Caco-2 (cell line): ENCODE data around the gene SORBS1. TPM values are rescaled to one million over a fixed set of nuclear protein-coding genes. Genes with fewer than 3 reads are reported as not detected.
A peak's percentile ranks its signal among the peaks of the same experiment; 100 is the strongest.

ENCODE experiments used
- BruUV-seq: library from RNA; stranded (reverse); fragments of 400-500 nt; replicated peaks from 2 replicates; lab custom pipeline; 2021; lab: Mats Ljungman, UMichigan
- CTCF ChIA-PET: fragments of 300-600 bp; sonication (Branson Sonifier 250); formaldehyde crosslinking; loops from one replicate; lab custom pipeline; 2022; ENCODE audit warnings: antibody characterized with exemption; lab: Charles Lee
- POLR2A ChIA-PET: fragments of 300-600 bp; sonication (Branson Sonifier 250); formaldehyde crosslinking; loops from one replicate; lab custom pipeline; 2022; ENCODE audit warnings: antibody characterized with exemption; lab: Charles Lee
- DNase-seq, 2 experiments: peaks; one replicate each; pipeline versions ENCODE4 v3.0.0 to v3.0.0-alpha.2; 2020 to 2022
- H3K27me3 ChIP-seq: replicated peaks from 2 replicates; pipeline ENCODE4 v1.6.0; 2011; ENCODE audit warnings: low read length; ENCODE audit not compliant: control insufficient read depth, insufficient read depth
- H3K36me3 ChIP-seq: 2 replicates; pipeline ENCODE4 v1.5.1; 2011; ENCODE audit warnings: low read length; ENCODE audit not compliant: control insufficient read depth, insufficient read depth
- H3K4me1 ChIP-seq: fragments of 250-450 bp; sonication (Bioruptor Pico); 2 replicates; pipeline ENCODE4 v1.5.1; 2020; ENCODE audit warnings: mild to moderate bottlenecking
- H3K4me3 ChIP-seq: 2 replicates; pipeline ENCODE4 v1.5.1; 2011; ENCODE audit warnings: low read depth, mild to moderate bottlenecking, control low read depth, low read length
- H3K9me3 ChIP-seq: fragments of 250-450 bp; sonication (Bioruptor Pico); 2 replicates; pipeline ENCODE4 v1.5.1; 2020; ENCODE audit warnings: mild to moderate bottlenecking, moderate library complexity
- H3K27ac Mint-ChIP-seq: one replicate; pipeline ENCODE4 v1.8.0; 2022; ENCODE audit warnings: mixed read lengths; ENCODE audit not compliant: unreplicated experiment
- H3K27me3 Mint-ChIP-seq: one replicate; pipeline ENCODE4 v1.8.0; 2022; ENCODE audit warnings: mixed read lengths; ENCODE audit not compliant: insufficient read depth, unreplicated experiment
- H3K36me3 Mint-ChIP-seq: one replicate; pipeline ENCODE4 v1.8.0; 2022; ENCODE audit warnings: mild to moderate bottlenecking, mixed read lengths; ENCODE audit not compliant: insufficient read depth, unreplicated experiment
- H3K4me1 Mint-ChIP-seq: one replicate; pipeline ENCODE4 v1.8.0; 2022; ENCODE audit warnings: low read depth, mixed read lengths; ENCODE audit not compliant: unreplicated experiment
- H3K4me3 Mint-ChIP-seq: one replicate; pipeline ENCODE4 v1.8.0; 2022; ENCODE audit warnings: mild to moderate bottlenecking, moderate library complexity, mixed read lengths; ENCODE audit not compliant: unreplicated experiment
- H3K9me3 Mint-ChIP-seq: one replicate; pipeline ENCODE4 v1.8.0; 2022; ENCODE audit warnings: mixed read lengths; ENCODE audit not compliant: unreplicated experiment
- CTCF ChIP-seq, 2 experiments: fragments of 200-600 bp in 1 of 2; IDR thresholded peaks; 1 replicate in 1 of 2; 2 replicates in 1 of 2; pipeline versions ENCODE4 v1.5.1 to v1.8.0; 2011 to 2022; ENCODE audit warnings: antibody characterized with exemption in 1 of 2, control low read depth in 1 of 2, inconsistent platforms in 1 of 2, low read depth in 1 of 2, low read length in 1 of 2, mild to moderate bottlenecking in 1 of 2, moderate library complexity in 1 of 2; ENCODE audit not compliant: insufficient read depth in 1 of 2, severe bottlenecking in 1 of 2, unreplicated experiment in 1 of 2
- intact Hi-C: fragments of 100-400 bp; cut with micrococcal nuclease; formaldehyde crosslinking; loops from one replicate; pipeline ENCODE4 v1.10.0; 2022; ENCODE audit not compliant: unreplicated experiment
- total RNA-seq: library from RNA; stranded (reverse); gene quantifications from 2 replicates; pipeline ENCODE4 v1.2.3, GENCODE V29; 2022

Gene SORBS1
- total RNA-seq, 1 experiment from 2014 or later: 39.3 TPM

- no peaks in the 10 kb centered on the region for H3K9me3 Mint-ChIP-seq
- no TSS peak for BruUV-seq
- H3K4me3 Mint-ChIP-seq: no peak overlapping the region
- H3K27me3 Mint-ChIP-seq: no peaks in the 10 kb centered on the region
- ChIA-PET CTCF (no interaction called here), POLR2A (no interaction called here)
- H3K36me3 ChIP-seq: no peaks in the 10 kb centered on the region
- intact Hi-C loops: loop anchor here (2.0 kb wide), 1 partner anchor 52 kb away; no protein-coding TSS in a partner anchor
- H3K27me3 ChIP-seq: no peaks in the 10 kb centered on the region
- H3K4me3 ChIP-seq: no peak overlapping the region
- peak overlapping the region; percentile 75 for H3K27ac Mint-ChIP-seq
- peaks cover 28% of the 10 kb centered on the region for H3K4me1 Mint-ChIP-seq
- TF ChIP-seq CTCF (IDR thresholded peaks at IDR 0.05; ENCODE audit: insufficient read depth in 1 of 2, low read depth in 1 of 2, low read length in 1 of 2, severe bottlenecking in 1 of 2, unreplicated experiment in 1 of 2): no peak
- peaks cover 31% of the 10 kb centered on the region for H3K4me1 ChIP-seq
- H3K9me3 ChIP-seq: no peaks in the 10 kb centered on the region
- H3K36me3 Mint-ChIP-seq: peaks cover 6% of the 10 kb centered on the region
- DNase-seq: no peak
These were observed 42.4 kb downstream of the SORBS1 start for GRCh38 chr10:95518455-95519452.

DNA sequence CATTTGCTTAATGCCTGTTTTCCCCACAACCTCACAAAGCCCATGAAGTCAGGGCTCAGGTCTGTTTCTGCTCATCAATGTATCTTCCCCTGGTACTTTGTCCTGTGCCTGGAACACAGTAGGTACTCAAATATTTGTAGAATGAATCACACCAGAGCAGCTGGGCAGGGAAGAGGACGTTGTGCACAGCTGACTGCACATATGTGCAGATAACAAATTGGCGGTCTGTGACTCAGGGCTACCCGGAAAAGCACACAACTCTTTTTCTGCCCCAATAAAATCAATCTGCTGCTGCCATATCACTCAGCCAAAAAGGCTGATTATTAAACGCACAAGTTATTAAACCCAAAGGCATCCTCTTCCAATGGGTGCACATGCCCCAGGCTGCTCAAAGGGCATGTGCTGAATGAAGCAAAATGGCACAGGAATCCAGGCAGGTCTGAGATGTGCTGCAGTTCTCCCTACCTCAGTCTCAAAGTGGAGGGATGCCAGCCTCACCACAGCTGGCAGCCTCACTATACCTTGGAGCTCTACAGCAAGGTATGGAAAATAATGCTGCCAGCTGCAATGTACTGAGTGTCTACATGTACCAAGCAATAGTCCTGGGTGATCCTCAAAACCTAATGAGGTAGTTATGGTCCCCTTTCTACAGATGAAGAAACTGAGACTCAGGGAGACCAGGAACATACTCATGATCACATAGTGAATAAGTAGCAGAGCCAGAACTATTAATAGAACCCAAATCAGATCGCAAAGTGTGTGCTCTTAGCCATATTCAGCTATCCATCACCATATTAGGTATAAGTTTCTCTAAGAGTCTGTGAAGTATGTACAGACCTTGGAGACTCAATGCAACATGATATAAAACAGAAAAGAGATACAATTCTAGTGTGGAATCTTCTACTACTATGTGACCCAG is 43.4 kb downstream of the SORBS1 start:
- CTCF ChIA-PET: no interaction called here
- peak; percentile 49 to 66 for DNase-seq
- H3K27ac Mint-ChIP-seq: peak overlapping the region; percentile 75
- H3K4me1 Mint-ChIP-seq: peaks cover 28% of the 10 kb centered on the region
- intact Hi-C loops: loop anchor here (2.0 kb wide), 1 partner anchor 51 kb away; no protein-coding TSS in a partner anchor
- no peaks in the 10 kb centered on the region for H3K9me3 Mint-ChIP-seq
- no TSS peak for BruUV-seq
- Histone ChIP-seq H3K4me3 (no peak overlapping the region), H3K4me1 (peaks cover 31% of the 10 kb centered on the region), H3K36me3 (no peaks in the 10 kb centered on the region), H3K27me3 (no peaks in the 10 kb centered on the region), H3K9me3 (no peaks in the 10 kb centered on the region)
- H3K4me3 Mint-ChIP-seq: no peak overlapping the region
- peaks cover 6% of the 10 kb centered on the region for H3K36me3 Mint-ChIP-seq
- POLR2A ChIA-PET: interaction anchor here (0.5 kb wide), 1 partner anchor 613 kb away, joined by 3 read pairs; no protein-coding TSS in a partner anchor
- H3K27me3 Mint-ChIP-seq: no peaks in the 10 kb centered on the region
- TF ChIP-seq CTCF (IDR thresholded peaks at IDR 0.05; ENCODE audit: insufficient read depth in 1 of 2, low read depth in 1 of 2, low read length in 1 of 2, severe bottlenecking in 1 of 2, unreplicated experiment in 1 of 2): no peak
